ENCODE data around the gene SLC30A4. TPM values are rescaled to one million over a fixed set of nuclear protein-coding genes. Genes with fewer than 3 reads are reported as not detected.

Gene SLC30A4
- total and polyA plus RNA-seq, 2 donors (not counting 1 experiment from before 2014, with no cell fraction given): 6.7 to 12.2 TPM

DNA sequence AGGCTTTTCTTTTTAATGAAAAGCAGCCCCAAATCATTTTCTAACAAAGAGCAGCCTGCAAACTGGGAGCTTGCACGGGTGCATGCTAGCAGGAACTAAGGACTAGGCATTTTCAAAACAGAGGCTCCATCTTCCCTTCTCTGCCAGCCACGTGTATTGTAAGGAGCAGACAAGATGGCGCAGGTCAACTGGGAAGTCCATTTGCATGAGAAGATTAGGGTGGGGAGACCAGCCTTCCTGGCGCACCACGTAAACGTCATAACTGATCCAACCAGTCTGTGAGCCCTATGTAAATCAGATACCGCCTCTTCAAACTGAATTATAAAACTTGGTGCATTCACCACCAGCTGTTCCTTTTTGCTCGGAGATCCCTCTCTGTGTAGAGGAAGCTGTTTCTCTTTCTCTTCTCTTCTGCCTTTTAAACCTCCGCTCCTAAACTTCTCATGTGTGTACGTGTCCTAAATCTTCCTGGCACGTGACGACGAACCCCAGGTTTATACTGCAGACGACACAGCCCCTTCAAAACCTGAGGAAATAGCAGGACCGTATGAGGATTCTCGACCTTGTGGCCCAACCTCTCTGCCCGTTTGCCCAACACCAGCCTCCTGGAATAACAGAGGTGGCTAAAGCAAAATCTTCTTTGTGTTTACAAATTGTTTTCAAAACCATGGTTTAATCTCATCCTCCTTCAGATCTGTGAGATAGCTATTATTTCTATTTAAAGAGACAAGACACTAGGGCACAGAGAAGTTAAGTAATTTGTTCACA is 26.4 kb upstream of the SLC30A4 start:
- Histone ChIP-seq H4K20me1 (ENCODE audit: control insufficient read depth, extremely low read depth, insufficient read depth, low read length) (no peaks in the 10 kb centered on the region), H3K9ac (ENCODE audit: insufficient read depth, low read length) (no peak overlapping the region), H3K4me2 (ENCODE audit: extremely low read depth, insufficient read depth, low read length) (no peak overlapping the region), H3K36me3 (ENCODE audit: control insufficient read depth, insufficient read depth, low read length) (no peaks in the 10 kb centered on the region), H2AFZ (ENCODE audit: low read length) (no peak overlapping the region), H3K79me2 (ENCODE audit: control insufficient read depth, insufficient read depth, low read length) (no peaks in the 10 kb centered on the region), H3K27ac (ENCODE audit: insufficient read depth, low read length) (no peak overlapping the region), H3K9me3 (ENCODE audit: control insufficient read depth, insufficient read depth, low read depth, low read length) (no peaks in the 10 kb centered on the region), H3K4me1 (ENCODE audit: control insufficient read depth, extremely low read depth, insufficient read depth, low read length) (no peaks in the 10 kb centered on the region), H3K27me3 (ENCODE audit: control insufficient read depth, insufficient read depth, low read length) (no peaks in the 10 kb centered on the region), H3K4me3 (replicated peaks in 1 of 4; ENCODE audit: control extremely low read depth in 1 of 4, insufficient read depth in 1 of 4, low read depth in 3 of 4, low read length in 4 of 4) (no peak overlapping the region)
- TF ChIP-seq, protein P1, sequence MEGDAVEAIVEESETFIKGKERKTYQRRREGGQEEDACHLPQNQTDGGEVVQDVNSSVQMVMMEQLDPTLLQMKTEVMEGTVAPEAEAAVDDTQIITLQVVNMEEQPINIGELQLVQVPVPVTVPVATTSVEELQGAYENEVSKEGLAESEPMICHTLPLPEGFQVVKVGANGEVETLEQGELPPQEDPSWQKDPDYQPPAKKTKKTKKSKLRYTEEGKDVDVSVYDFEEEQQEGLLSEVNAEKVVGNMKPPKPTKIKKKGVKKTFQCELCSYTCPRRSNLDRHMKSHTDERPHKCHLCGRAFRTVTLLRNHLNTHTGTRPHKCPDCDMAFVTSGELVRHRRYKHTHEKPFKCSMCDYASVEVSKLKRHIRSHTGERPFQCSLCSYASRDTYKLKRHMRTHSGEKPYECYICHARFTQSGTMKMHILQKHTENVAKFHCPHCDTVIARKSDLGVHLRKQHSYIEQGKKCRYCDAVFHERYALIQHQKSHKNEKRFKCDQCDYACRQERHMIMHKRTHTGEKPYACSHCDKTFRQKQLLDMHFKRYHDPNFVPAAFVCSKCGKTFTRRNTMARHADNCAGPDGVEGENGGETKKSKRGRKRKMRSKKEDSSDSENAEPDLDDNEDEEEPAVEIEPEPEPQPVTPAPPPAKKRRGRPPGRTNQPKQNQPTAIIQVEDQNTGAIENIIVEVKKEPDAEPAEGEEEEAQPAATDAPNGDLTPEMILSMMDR (conservative IDR thresholded peaks at IDR 0.05 in 1 of 2, IDR thresholded peaks at IDR 0.05 in 1 of 2; ENCODE audit: low read depth in 1 of 2, low read length in 2 of 2): no peak
- TF ChIP-seq EZH2 (IDR thresholded peaks at IDR 0.05; ENCODE audit: low read length, missing control alignments): no peak
- no peak for DNase-seq (ENCODE audit: low read depth in 2 of 2)

DNA sequence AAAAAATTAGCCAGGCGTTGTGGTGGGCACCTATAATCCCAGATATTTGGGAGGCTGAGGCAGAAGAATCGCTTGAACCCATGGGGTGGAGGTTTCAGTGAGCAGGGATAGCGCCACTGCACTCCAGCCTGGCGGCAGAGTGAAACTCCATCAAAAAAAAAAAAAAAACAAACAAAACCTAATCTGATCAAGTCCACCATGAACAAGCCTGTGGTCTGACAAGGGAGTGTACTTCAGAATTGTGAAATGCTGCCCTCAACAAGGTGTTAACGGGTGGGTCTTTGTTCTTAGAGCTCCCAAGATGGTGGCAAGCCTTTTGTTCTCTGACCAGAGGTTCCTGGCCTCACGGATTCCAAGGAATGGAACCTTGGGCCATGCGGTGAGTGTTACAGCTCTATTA is 24.2 kb upstream of the SLC30A4 start:
- no peak overlapping the region for H2AFZ ChIP-seq (ENCODE audit: low read length)
- no peaks in the 10 kb centered on the region for H4K20me1 ChIP-seq (ENCODE audit: control insufficient read depth, extremely low read depth, insufficient read depth, low read length)
- H3K27ac ChIP-seq (ENCODE audit: insufficient read depth, low read length): no peak overlapping the region
- H3K4me2 ChIP-seq (ENCODE audit: extremely low read depth, insufficient read depth, low read length): no peak overlapping the region
- no peak overlapping the region for H3K9ac ChIP-seq (ENCODE audit: insufficient read depth, low read length)
- no peaks in the 10 kb centered on the region for H3K9me3 ChIP-seq (ENCODE audit: control insufficient read depth, insufficient read depth, low read depth, low read length)
- H3K4me1 ChIP-seq (ENCODE audit: control insufficient read depth, extremely low read depth, insufficient read depth, low read length): no peaks in the 10 kb centered on the region
- no peaks in the 10 kb centered on the region for H3K36me3 ChIP-seq (ENCODE audit: control insufficient read depth, insufficient read depth, low read length)
- H3K79me2 ChIP-seq (ENCODE audit: control insufficient read depth, insufficient read depth, low read length): no peaks in the 10 kb centered on the region
- H3K4me3 ChIP-seq (replicated peaks in 1 of 4; ENCODE audit: control extremely low read depth in 1 of 4, insufficient read depth in 1 of 4, low read depth in 3 of 4, low read length in 4 of 4): no peak overlapping the region
- TF ChIP-seq, protein P1 (conservative IDR thresholded peaks at IDR 0.05 in 1 of 2, IDR thresholded peaks at IDR 0.05 in 1 of 2; ENCODE audit: low read depth in 1 of 2, low read length in 2 of 2): no peak
- no peak for TF ChIP-seq EZH2 (IDR thresholded peaks at IDR 0.05; ENCODE audit: low read length, missing control alignments)
- H3K27me3 ChIP-seq (ENCODE audit: control insufficient read depth, insufficient read depth, low read length): no peaks in the 10 kb centered on the region
- no peak for DNase-seq (ENCODE audit: low read depth in 2 of 2)

DNA sequence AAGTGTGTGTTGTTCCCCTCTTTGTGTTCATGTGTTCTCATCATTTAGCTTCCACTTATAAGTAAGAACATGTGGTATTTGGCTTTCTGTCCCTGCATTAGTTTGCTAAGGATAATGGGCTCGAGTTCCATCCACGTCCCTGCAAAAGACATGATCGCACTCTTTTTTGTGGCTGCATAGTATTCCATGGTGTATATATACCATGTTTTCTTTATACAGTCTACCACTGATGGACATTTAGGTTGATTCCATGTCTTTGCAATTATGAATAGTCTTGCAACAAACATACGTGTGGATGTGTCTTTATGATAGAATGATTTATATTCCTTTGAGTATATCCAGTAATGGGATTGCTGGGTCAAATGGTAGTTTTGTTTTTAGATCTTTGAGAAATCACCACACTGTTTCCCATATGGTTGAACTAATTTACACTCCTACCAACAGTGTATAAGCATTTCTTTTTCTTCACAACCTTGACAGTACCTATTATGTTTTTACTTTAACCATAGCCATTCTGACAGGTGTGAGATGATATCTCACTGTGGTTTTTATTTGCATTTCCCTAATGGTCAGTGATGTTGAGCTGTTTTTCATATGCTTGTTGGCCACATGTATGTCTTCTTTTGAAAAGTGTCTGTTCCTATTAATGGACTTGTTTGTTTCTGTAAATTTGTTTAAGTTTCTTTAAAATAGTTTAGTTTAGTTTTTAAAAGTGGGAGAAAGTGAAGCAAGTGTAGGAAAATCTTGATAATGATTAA is 21.9 kb upstream of the SLC30A4 start:
- no peaks in the 10 kb centered on the region for H3K9me3 ChIP-seq (ENCODE audit: control insufficient read depth, insufficient read depth, low read depth, low read length)
- no peak overlapping the region for H3K27ac ChIP-seq (ENCODE audit: insufficient read depth, low read length)
- no peaks in the 10 kb centered on the region for H3K27me3 ChIP-seq (ENCODE audit: control insufficient read depth, insufficient read depth, low read length)
- H3K4me3 ChIP-seq (replicated peaks in 1 of 4; ENCODE audit: control extremely low read depth in 1 of 4, insufficient read depth in 1 of 4, low read depth in 3 of 4, low read length in 4 of 4): no peak overlapping the region
- no peak for DNase-seq (ENCODE audit: low read depth in 2 of 2)
- H3K4me1 ChIP-seq (ENCODE audit: control insufficient read depth, extremely low read depth, insufficient read depth, low read length): no peaks in the 10 kb centered on the region
- H4K20me1 ChIP-seq (ENCODE audit: control insufficient read depth, extremely low read depth, insufficient read depth, low read length): no peaks in the 10 kb centered on the region
- no peaks in the 10 kb centered on the region for H3K36me3 ChIP-seq (ENCODE audit: control insufficient read depth, insufficient read depth, low read length)
- H3K4me2 ChIP-seq (ENCODE audit: extremely low read depth, insufficient read depth, low read length): no peak overlapping the region
- H3K79me2 ChIP-seq (ENCODE audit: control insufficient read depth, insufficient read depth, low read length): no peaks in the 10 kb centered on the region
- H2AFZ ChIP-seq (ENCODE audit: low read length): no peak overlapping the region
- TF ChIP-seq, protein P1 (conservative IDR thresholded peaks at IDR 0.05 in 1 of 2, IDR thresholded peaks at IDR 0.05 in 1 of 2; ENCODE audit: low read depth in 1 of 2, low read length in 2 of 2): no peak
- TF ChIP-seq EZH2 (IDR thresholded peaks at IDR 0.05; ENCODE audit: low read length, missing control alignments): no peak
- no peak overlapping the region for H3K9ac ChIP-seq (ENCODE audit: insufficient read depth, low read length)

Data from fibroblast of lung (primary cell).